ENCODE results near the gene PARD3.

- TF ChIP-seq, protein P1, sequence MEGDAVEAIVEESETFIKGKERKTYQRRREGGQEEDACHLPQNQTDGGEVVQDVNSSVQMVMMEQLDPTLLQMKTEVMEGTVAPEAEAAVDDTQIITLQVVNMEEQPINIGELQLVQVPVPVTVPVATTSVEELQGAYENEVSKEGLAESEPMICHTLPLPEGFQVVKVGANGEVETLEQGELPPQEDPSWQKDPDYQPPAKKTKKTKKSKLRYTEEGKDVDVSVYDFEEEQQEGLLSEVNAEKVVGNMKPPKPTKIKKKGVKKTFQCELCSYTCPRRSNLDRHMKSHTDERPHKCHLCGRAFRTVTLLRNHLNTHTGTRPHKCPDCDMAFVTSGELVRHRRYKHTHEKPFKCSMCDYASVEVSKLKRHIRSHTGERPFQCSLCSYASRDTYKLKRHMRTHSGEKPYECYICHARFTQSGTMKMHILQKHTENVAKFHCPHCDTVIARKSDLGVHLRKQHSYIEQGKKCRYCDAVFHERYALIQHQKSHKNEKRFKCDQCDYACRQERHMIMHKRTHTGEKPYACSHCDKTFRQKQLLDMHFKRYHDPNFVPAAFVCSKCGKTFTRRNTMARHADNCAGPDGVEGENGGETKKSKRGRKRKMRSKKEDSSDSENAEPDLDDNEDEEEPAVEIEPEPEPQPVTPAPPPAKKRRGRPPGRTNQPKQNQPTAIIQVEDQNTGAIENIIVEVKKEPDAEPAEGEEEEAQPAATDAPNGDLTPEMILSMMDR (IDR thresholded peaks at IDR 0.05; ENCODE audit: poor library complexity, severe bottlenecking) = no peak
- TF ChIP-seq POLR2AphosphoS5 (IDR thresholded peaks at IDR 0.05) = no peak
- no peak for TF ChIP-seq EP300 (conservative IDR thresholded peaks at IDR 0.05; ENCODE audit: poor library complexity, severe bottlenecking)
- TF ChIP-seq TAF1 (IDR thresholded peaks at IDR 0.05; ENCODE audit: low read depth) = no peak
Measured at GRCh38 chr10:34464000-34464399, 351.1 kb downstream of the PARD3 start.
